SK-N-MC (cell line): Measurements from ENCODE around the gene TSPAN2.

Experiments
- EZH2 ChIP-seq: fragments of 200-600 bp; sonication (generic); IDR thresholded peaks from one replicate; pipeline ENCODE4 v1.6.1; 2017; ENCODE audit warnings: antibody characterized with exemption
- POLR2AphosphoS5 ChIP-seq: IDR thresholded peaks from 2 replicates; pipeline ENCODE4 v1.6.1; 2012; ENCODE audit warnings: mild to moderate bottlenecking, low read depth, low read length, borderline replicate concordance

DNA sequence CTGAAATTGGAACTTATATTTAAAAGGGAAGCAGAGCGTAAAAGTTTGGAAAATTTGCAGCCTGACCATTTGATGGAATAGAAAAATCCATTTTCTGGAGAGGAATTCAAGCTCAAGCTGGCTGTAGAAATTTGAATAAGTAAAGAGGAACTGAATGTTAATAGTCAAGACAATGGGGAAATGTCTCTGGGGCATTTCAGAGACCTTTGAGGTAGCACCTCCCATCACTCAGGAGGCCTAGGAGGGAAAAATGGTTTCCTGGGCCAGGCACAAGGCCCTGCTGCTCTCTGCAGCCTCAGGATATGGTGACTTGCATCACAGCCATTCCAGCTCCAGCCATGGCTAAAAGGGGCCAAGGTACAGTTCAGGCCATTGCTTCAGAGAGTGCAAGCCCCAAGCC, 77.3 kb downstream of the TSPAN2 start:
- TF ChIP-seq POLR2AphosphoS5 (no peak), EZH2 (no peak)
